K562 (cell line): ENCODE data around the gene B3GAT3. TPM values are rescaled to one million over a fixed set of nuclear protein-coding genes. Genes with fewer than 3 reads are reported as not detected.

Source experiments
- ARID1B ChIP-seq: fragments of 450-650 bp; IDR thresholded peaks from 2 replicates; pipeline ENCODE4 v1.6.1; 2016; ENCODE audit warnings: antibody characterized with exemption, mild to moderate bottlenecking, inconsistent platforms
- GABPB1 ChIP-seq: sonication (generic); formaldehyde crosslinking; IDR thresholded peaks from 2 replicates; pipeline ENCODE4 v1.8.0; 2022; ENCODE audit warnings: mild to moderate bottlenecking, missing genetic modification reagents
- HCFC1 ChIP-seq: IDR thresholded peaks from 2 replicates; pipeline ENCODE4 v1.6.1; 2012; ENCODE audit warnings: low read depth, low read length, improper control_type of control experiment
- IFI16 ChIP-seq: fragments of 250-450 bp; sonication (Bioruptor Pico); IDR thresholded peaks from 2 replicates; pipeline ENCODE4 v2.1.2; 2022; ENCODE audit warnings: mild to moderate bottlenecking, inconsistent platforms
- KAT2B ChIP-seq: IDR thresholded peaks from one replicate; pipeline ENCODE4 v1.6.1; 2012; ENCODE audit warnings: low read depth, mild to moderate bottlenecking, control low read depth, inconsistent platforms, low read length, moderate library complexity
- MAFG ChIP-seq: fragments of 450-650 bp; conservative IDR thresholded peaks from 2 replicates; pipeline ENCODE4 v1.6.1; 2016; ENCODE audit warnings: missing genetic modification characterization, missing compliant biosample characterization
- MTA3 ChIP-seq: fragments of 450-650 bp; formaldehyde crosslinking; IDR thresholded peaks from 2 replicates; pipeline ENCODE4 v1.6.1; 2017; ENCODE audit warnings: mild to moderate bottlenecking, borderline replicate concordance
- PURB ChIP-seq: sonication (generic); formaldehyde crosslinking; IDR thresholded peaks from 2 replicates; pipeline ENCODE4 v1.9.0; 2021; ENCODE audit warnings: low read depth, mild to moderate bottlenecking, missing genetic modification reagents
- SMAD1 ChIP-seq: fragments of 150-350 bp; IDR thresholded peaks from 2 replicates; pipeline ENCODE4 v1.6.1; 2014; ENCODE audit warnings: low read length, low read depth; ENCODE audit not compliant: partially characterized antibody
- SMARCE1 ChIP-seq: fragments of 450-650 bp; IDR thresholded peaks from 2 replicates; pipeline ENCODE4 v1.7.1; 2016; ENCODE audit warnings: mild to moderate bottlenecking
- ZNF253 ChIP-seq: fragments of 250-450 bp; sonication (Bioruptor Pico); conservative IDR thresholded peaks from 2 replicates; pipeline ENCODE4 v1.6.1; 2021; ENCODE audit warnings: mild to moderate bottlenecking
- ZNF347 ChIP-seq: fragments of 450-650 bp; formaldehyde crosslinking; IDR thresholded peaks from 2 replicates; pipeline ENCODE4 v1.4.0; 2020; ENCODE audit warnings: low read depth, mild to moderate bottlenecking, moderate library complexity
- ZNF77 ChIP-seq: fragments of 250-450 bp; sonication (Bioruptor Pico); IDR thresholded peaks from 2 replicates; pipeline ENCODE4 v1.5.0; 2020
- polyA plus RNA-seq, 8 experiments: library from polyadenylated mRNA; depleted of rRNA in 4 of 8; stranded (reverse) in 5 of 8; unstranded in 3 of 8; fragments of >200 nt; fragmentation: Nextera tagmentation in 2 of 8; fragmentation: Illumina TruSeq in 1 of 8; extraction: Ambion mirVana in 2 of 8; extraction: Trizol in 1 of 8; gene quantifications; 2 replicates each; pipeline versions ENCODE4 v1.2.1 to v1.2.3, GENCODE V29; 2011 to 2014; ENCODE audit warnings: inconsistent platforms in 1 of 8, missing spikeins in 1 of 8
- total RNA-seq, 7 experiments: library from RNA; depleted of rRNA in 6 of 7; stranded (reverse); fragments of >200 nt in 6 of 7; fragmentation: Illumina TruSeq in 2 of 7; extraction: Trizol in 2 of 7; gene quantifications; 2 replicates each; pipeline versions ENCODE4 v1.2.1 to v1.2.3, GENCODE V29; 2011 to 2021; ENCODE audit warnings: low replicate concordance in 1 of 7
- TF ChIP-seq, protein P1 (sequence below): sonication (generic); formaldehyde crosslinking; IDR thresholded peaks from 2 replicates; pipeline ENCODE4 v1.8.1; 2023; ENCODE audit warnings: mild to moderate bottlenecking, missing genetic modification reagents
- TF ChIP-seq, protein P2 (sequence below), 2 experiments: fragments of 450-650 bp in 1 of 2; sonication (generic) in 1 of 2; formaldehyde crosslinking in 1 of 2; IDR thresholded peaks; 2 replicates each; pipeline versions ENCODE4 v1.7.1 to v1.9.0; 2016 to 2022; ENCODE audit warnings: inconsistent platforms in 1 of 2, mild to moderate bottlenecking in 1 of 2, missing genetic modification reagents in 1 of 2
- TF ChIP-seq, protein P3 (sequence below), 3 experiments: IDR thresholded peaks in 2 of 3; conservative IDR thresholded peaks in 1 of 3; 2 replicates each; pipeline ENCODE4 v1.5.1; 2011 to 2012; ENCODE audit warnings: low read length in 3 of 3, mild to moderate bottlenecking in 3 of 3, control low read depth in 2 of 3, improper control_type of control experiment in 1 of 3, inconsistent platforms in 1 of 3, low read depth in 1 of 3, mixed read lengths in 1 of 3, moderate library complexity in 1 of 3; ENCODE audit not compliant: insufficient read depth in 2 of 3

B3GAT3 gene
- total and polyA plus RNA-seq, 9 of the 15 experiments (the other 6 are each of a cell fraction or from before 2014, with no cell fraction given), result 0.30 to 64.0 (median 21.4) TPM

DNA sequence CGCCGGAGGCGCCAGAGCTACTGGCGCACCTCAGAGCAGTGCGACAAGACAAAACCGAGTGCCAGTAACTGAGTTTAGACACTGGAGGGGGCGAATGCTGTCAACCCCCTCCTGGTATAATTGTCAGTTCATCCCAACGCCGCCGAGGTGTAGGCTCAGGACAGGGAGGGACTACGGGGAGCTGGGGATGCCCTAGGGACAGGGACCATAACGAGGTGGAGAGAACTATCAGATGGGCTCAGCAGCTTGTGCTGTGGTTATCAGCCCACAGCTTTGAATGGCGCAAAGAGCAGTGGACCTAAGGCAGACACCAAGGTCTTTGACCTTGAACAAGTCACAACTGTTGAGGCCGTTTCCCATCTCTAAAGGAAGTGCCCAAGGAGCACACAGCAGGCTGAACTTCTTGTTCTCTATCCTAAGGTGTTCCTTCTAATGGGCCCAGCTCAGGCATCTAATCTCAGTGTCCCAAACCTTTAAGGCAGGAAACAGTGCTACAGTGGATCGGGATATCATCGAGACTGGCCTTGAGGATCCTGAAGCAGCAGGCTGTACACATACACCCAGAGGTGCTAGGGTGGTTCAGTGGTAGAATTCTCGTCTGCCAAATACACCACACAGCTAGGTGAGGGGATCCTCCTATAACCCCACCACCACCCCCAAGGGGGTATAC, 29.5 kb downstream of the B3GAT3 start (continued):
- TF ChIP-seq, protein P1, sequence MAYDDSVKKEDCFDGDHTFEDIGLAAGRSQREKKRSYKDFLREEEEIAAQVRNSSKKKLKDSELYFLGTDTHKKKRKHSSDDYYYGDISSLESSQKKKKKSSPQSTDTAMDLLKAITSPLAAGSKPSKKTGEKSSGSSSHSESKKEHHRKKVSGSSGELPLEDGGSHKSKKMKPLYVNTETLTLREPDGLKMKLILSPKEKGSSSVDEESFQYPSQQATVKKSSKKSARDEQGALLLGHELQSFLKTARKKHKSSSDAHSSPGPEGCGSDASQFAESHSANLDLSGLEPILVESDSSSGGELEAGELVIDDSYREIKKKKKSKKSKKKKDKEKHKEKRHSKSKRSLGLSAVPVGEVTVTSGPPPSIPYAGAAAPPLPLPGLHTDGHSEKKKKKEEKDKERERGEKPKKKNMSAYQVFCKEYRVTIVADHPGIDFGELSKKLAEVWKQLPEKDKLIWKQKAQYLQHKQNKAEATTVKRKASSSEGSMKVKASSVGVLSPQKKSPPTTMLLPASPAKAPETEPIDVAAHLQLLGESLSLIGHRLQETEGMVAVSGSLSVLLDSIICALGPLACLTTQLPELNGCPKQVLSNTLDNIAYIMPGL (CRISPR knock-in tag), result no peak
- TF ChIP-seq, protein P2, sequence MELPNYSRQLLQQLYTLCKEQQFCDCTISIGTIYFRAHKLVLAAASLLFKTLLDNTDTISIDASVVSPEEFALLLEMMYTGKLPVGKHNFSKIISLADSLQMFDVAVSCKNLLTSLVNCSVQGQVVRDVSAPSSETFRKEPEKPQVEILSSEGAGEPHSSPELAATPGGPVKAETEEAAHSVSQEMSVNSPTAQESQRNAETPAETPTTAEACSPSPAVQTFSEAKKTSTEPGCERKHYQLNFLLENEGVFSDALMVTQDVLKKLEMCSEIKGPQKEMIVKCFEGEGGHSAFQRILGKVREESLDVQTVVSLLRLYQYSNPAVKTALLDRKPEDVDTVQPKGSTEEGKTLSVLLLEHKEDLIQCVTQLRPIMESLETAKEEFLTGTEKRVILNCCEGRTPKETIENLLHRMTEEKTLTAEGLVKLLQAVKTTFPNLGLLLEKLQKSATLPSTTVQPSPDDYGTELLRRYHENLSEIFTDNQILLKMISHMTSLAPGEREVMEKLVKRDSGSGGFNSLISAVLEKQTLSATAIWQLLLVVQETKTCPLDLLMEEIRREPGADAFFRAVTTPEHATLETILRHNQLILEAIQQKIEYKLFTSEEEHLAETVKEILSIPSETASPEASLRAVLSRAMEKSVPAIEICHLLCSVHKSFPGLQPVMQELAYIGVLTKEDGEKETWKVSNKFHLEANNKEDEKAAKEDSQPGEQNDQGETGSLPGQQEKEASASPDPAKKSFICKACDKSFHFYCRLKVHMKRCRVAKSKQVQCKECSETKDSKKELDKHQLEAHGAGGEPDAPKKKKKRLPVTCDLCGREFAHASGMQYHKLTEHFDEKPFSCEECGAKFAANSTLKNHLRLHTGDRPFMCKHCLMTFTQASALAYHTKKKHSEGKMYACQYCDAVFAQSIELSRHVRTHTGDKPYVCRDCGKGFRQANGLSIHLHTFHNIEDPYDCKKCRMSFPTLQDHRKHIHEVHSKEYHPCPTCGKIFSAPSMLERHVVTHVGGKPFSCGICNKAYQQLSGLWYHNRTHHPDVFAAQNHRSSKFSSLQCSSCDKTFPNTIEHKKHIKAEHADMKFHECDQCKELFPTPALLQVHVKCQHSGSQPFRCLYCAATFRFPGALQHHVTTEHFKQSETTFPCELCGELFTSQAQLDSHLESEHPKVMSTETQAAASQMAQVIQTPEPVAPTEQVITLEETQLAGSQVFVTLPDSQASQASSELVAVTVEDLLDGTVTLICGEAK (IDR thresholded peaks at IDR 0.05), result no peak
- TF ChIP-seq, protein P2 (CRISPR knock-in tag; IDR thresholded peaks at IDR 0.05), result no peak
- no peak for TF ChIP-seq PURB (CRISPR knock-in tag)
- no peak for TF ChIP-seq MTA3
- TF ChIP-seq, protein P3, sequence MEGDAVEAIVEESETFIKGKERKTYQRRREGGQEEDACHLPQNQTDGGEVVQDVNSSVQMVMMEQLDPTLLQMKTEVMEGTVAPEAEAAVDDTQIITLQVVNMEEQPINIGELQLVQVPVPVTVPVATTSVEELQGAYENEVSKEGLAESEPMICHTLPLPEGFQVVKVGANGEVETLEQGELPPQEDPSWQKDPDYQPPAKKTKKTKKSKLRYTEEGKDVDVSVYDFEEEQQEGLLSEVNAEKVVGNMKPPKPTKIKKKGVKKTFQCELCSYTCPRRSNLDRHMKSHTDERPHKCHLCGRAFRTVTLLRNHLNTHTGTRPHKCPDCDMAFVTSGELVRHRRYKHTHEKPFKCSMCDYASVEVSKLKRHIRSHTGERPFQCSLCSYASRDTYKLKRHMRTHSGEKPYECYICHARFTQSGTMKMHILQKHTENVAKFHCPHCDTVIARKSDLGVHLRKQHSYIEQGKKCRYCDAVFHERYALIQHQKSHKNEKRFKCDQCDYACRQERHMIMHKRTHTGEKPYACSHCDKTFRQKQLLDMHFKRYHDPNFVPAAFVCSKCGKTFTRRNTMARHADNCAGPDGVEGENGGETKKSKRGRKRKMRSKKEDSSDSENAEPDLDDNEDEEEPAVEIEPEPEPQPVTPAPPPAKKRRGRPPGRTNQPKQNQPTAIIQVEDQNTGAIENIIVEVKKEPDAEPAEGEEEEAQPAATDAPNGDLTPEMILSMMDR (IDR thresholded peaks at IDR 0.05 in 2 of 3, conservative IDR thresholded peaks at IDR 0.05 in 1 of 3; ENCODE audit: insufficient read depth in 2 of 3, low read depth in 1 of 3, low read length in 3 of 3), result no peak
- no peak for TF ChIP-seq MAFG (tag)
- peak; percentile 48; the same call in 1 of the 2 replicates for TF ChIP-seq ARID1B
- no peak for TF ChIP-seq SMARCE1
- TF ChIP-seq HCFC1, result no peak
- no peak for TF ChIP-seq ZNF253 (CRISPR knock-in tag)
- TF ChIP-seq ZNF77 (CRISPR knock-in tag), result no peak
- no peak for TF ChIP-seq KAT2B
- no peak for TF ChIP-seq GABPB1 (CRISPR knock-in tag)
- no peak for TF ChIP-seq IFI16
- TF ChIP-seq SMAD1, result no peak
- TF ChIP-seq ZNF347 (CRISPR knock-in tag), result no peak
